Measurements from ENCODE around the gene FSTL3. TPM values are rescaled to one million over a fixed set of nuclear protein-coding genes. Genes with fewer than 3 reads are reported as not detected.

FSTL3 gene
- polyA plus RNA-seq, 1 donor, result 17.9 TPM

Other genes starting within 250 kb of the FSTL3 start
- gene SHC2, start 215.4 kb upstream of the FSTL3 start, polyA plus RNA-seq (ENCODE audit: insufficient read length), result 39.7 TPM
- gene MADCAM1, start 179.9 kb upstream of the FSTL3 start, polyA plus RNA-seq (ENCODE audit: insufficient read length), result 11.9 TPM
- gene TPGS1, start 168.9 kb upstream of the FSTL3 start, polyA plus RNA-seq (ENCODE audit: insufficient read length), result 10.1 TPM
- 78.5 TPM for gene CDC34, start 144.6 kb upstream of the FSTL3 start, polyA plus RNA-seq (ENCODE audit: insufficient read length)
- 0.21 TPM for gene GZMM, start 132.3 kb upstream of the FSTL3 start, polyA plus RNA-seq (ENCODE audit: insufficient read length)
- 227 TPM for gene BSG, start 103.8 kb upstream of the FSTL3 start, polyA plus RNA-seq (ENCODE audit: insufficient read length)
- 0.09 TPM for gene HCN2, start 86.5 kb upstream of the FSTL3 start, polyA plus RNA-seq (ENCODE audit: insufficient read length)
- gene POLRMT, start 42.9 kb upstream of the FSTL3 start, polyA plus RNA-seq (ENCODE audit: insufficient read length), result 36.0 TPM
- gene FGF22, start 36.5 kb upstream of the FSTL3 start, polyA plus RNA-seq (ENCODE audit: insufficient read length), result 0.28 TPM
- 32.3 TPM for gene RNF126, start 13.2 kb upstream of the FSTL3 start, polyA plus RNA-seq (ENCODE audit: insufficient read length)
- gene PRSS57, start 19.1 kb downstream of the FSTL3 start, polyA plus RNA-seq (ENCODE audit: insufficient read length), result 0.32 TPM
- gene PALM, start 32.5 kb downstream of the FSTL3 start, polyA plus RNA-seq (ENCODE audit: insufficient read length), result 47.0 TPM
- gene MISP, start 74.7 kb downstream of the FSTL3 start, polyA plus RNA-seq (ENCODE audit: insufficient read length), result 0.21 TPM
- gene PTBP1, start 121.1 kb downstream of the FSTL3 start, polyA plus RNA-seq (ENCODE audit: insufficient read length), result 127 TPM
- not detected for gene PLPPR3, start 145.6 kb downstream of the FSTL3 start, polyA plus RNA-seq (ENCODE audit: insufficient read length)
- gene AZU1, start 151.4 kb downstream of the FSTL3 start, polyA plus RNA-seq (ENCODE audit: insufficient read length), result 3.2 TPM
- 6.1 TPM for gene PRTN3, start 164.6 kb downstream of the FSTL3 start, polyA plus RNA-seq (ENCODE audit: insufficient read length)
- 0.89 TPM for gene ELANE, start 175.9 kb downstream of the FSTL3 start, polyA plus RNA-seq (ENCODE audit: insufficient read length)
- 4.1 TPM for gene CFD, start 183.3 kb downstream of the FSTL3 start, polyA plus RNA-seq (ENCODE audit: insufficient read length)
- gene MED16, start 216.8 kb downstream of the FSTL3 start, polyA plus RNA-seq (ENCODE audit: insufficient read length), result 49.8 TPM
- not detected for gene RNU6-9, start 217.1 kb downstream of the FSTL3 start, polyA plus RNA-seq (ENCODE audit: insufficient read length)
- gene R3HDM4, start 236.8 kb downstream of the FSTL3 start, polyA plus RNA-seq (ENCODE audit: insufficient read length), result 28.6 TPM
- not detected for gene KISS1R, start 240.9 kb downstream of the FSTL3 start, polyA plus RNA-seq (ENCODE audit: insufficient read length)
- 17.3 TPM for gene ARID3A, start 249.6 kb downstream of the FSTL3 start, polyA plus RNA-seq (ENCODE audit: insufficient read length)